Esophagus (tissue), 2 donors: ENCODE results near the gene WDR89. TPM values are rescaled to one million over a fixed set of nuclear protein-coding genes. Genes with fewer than 3 reads are reported as not detected.

Source experiments
- H3K27ac ChIP-seq, 2 donors: one replicate each; pipeline ENCODE4 v1.5.1; 2013; ENCODE audit warnings: low read depth in 2 of 2, mild to moderate bottlenecking in 2 of 2, inconsistent platforms in 1 of 2, low read length in 1 of 2, moderate library complexity in 1 of 2
- H3K27me3 ChIP-seq, 2 donors: one replicate each; pipeline ENCODE4 v1.6.1; 2013; ENCODE audit warnings: low read length in 2 of 2, control low read depth in 1 of 2, mild to moderate bottlenecking in 1 of 2; ENCODE audit not compliant: insufficient read depth in 2 of 2, control insufficient read depth in 1 of 2
- H3K36me3 ChIP-seq, 2 donors: one replicate each; pipeline ENCODE4 v1.6.1; 2013; ENCODE audit warnings: low read length in 1 of 2; ENCODE audit not compliant: control insufficient read depth in 2 of 2, insufficient read depth in 2 of 2
- H3K4me1 ChIP-seq, 2 donors: one replicate each; pipeline ENCODE4 v1.6.1; 2013; ENCODE audit warnings: low read length in 1 of 2; ENCODE audit not compliant: control insufficient read depth in 2 of 2, insufficient read depth in 2 of 2
- H3K4me3 ChIP-seq, 2 donors: one replicate each; pipeline ENCODE4 v1.5.1; 2013; ENCODE audit warnings: low read length in 2 of 2, mild to moderate bottlenecking in 2 of 2, low read depth in 1 of 2, moderate library complexity in 1 of 2
- H3K9me3 ChIP-seq, 2 donors: one replicate each; pipeline ENCODE4 v1.6.1; 2013; ENCODE audit warnings: mild to moderate bottlenecking in 2 of 2, low read depth in 1 of 2, low read length in 1 of 2, moderate library complexity in 1 of 2; ENCODE audit not compliant: control insufficient read depth in 2 of 2, insufficient read depth in 1 of 2
- WGBS, 2 donors: extraction: QIAGEN DNeasy Blood & Tissue Kit; methylation state at CpG; one replicate each; pipeline ENCODE4 v1.1.7; 2013; 5-methylcytosine and 5-hydroxymethylcytosine counted together
- polyA plus RNA-seq, 2 donors: library from polyadenylated mRNA; stranded (reverse); fragments of 200-250 nt; gene quantifications; one replicate each; pipeline ENCODE4 v1.2.3, GENCODE V29; 2013
- donor health status: healthy with polysubstance abuse.
- donor health status: Bipolar disorder and iron deficiency.

The WDR89 gene
- polyA plus RNA-seq, 2 donors = 3.5 to 3.6 TPM

- Histone ChIP-seq H3K4me3 (no peak overlapping the region), H3K27me3 (no peaks in the 10 kb centered on the region), H3K4me1 (no peaks in the 10 kb centered on the region), H3K9me3 (no peaks in the 10 kb centered on the region), H3K27ac (no peak overlapping the region), H3K36me3 (no peaks in the 10 kb centered on the region)
- WGBS, 2 donors = 66 to 72% methylated on average over 4 of the region's 4 CpGs
These were observed 68.1 kb downstream of the WDR89 start for GRCh38 chr14:63573581-63573980.

DNA sequence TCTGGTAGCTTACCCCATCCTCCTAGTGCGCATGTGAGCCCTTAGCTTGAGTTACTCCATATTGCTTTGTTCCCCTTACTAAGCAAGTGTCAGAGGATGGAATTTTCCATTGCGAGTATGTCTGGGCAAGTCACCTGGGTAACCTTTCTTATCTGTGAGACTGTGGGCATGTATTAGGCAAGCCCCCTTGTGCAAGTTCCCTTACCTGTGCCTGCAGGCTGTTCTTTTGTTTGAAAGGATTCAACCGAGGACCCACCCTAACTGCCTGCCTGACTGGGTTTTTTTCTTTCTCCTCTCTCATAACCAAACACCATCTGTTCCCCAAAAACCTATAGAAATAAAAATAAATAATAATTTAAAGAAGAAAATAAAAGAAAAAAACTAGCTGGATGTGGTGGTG is 76.2 kb downstream of the WDR89 start:
- no peaks in the 10 kb centered on the region for H3K27me3 ChIP-seq
- 71 to 73% methylated on average over 3 of the region's 3 CpGs for WGBS, 2 donors
- H3K4me3 ChIP-seq = no peak overlapping the region
- H3K9me3 ChIP-seq = no peaks in the 10 kb centered on the region
- H3K27ac ChIP-seq = no peak overlapping the region
- H3K36me3 ChIP-seq = no peaks in the 10 kb centered on the region
- no peaks in the 10 kb centered on the region for H3K4me1 ChIP-seq

GRCh38 chr14:63564318-63564717 is 77.4 kb downstream of the WDR89 start:
- Histone ChIP-seq H3K27me3 (no peaks in the 10 kb centered on the region), H3K27ac (no peak overlapping the region), H3K9me3 (no peaks in the 10 kb centered on the region), H3K4me3 (no peak overlapping the region), H3K36me3 (no peaks in the 10 kb centered on the region), H3K4me1 (no peaks in the 10 kb centered on the region)
- WGBS, 2 donors = 32 to 34% methylated on average over 1 of the region's 1 CpG

- Histone ChIP-seq H3K4me1 (no peaks in the 10 kb centered on the region), H3K27ac (no peak overlapping the region), H3K9me3 (no peaks in the 10 kb centered on the region), H3K4me3 (no peak overlapping the region), H3K27me3 (no peaks in the 10 kb centered on the region), H3K36me3 (no peaks in the 10 kb centered on the region)
- 71 to 79% methylated on average over 7 of the region's 7 CpGs for WGBS, 2 donors
These were observed 78.2 kb downstream of the WDR89 start for GRCh38 chr14:63563370-63564026.

DNA sequence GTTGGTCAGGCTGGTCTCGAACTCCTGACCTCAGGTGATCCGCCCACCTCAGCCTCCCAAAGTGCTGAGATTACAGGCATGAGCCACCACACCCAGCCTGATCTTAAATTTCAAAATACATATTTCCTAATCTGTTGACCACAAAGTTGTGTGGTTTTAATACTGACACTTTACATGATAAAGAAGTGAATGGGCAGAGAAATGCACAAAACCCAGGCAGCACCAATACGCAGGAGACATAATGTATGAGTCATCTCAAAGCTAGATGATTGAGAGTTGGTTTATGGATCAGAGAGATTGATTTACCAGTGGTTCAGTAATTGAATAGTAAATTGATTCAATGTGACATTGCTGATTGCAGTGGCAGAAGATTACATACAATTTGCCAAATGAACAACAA is 79.3 kb downstream of the WDR89 start:
- WGBS, 2 donors = 81 to 86% methylated on average over 3 of the region's 3 CpGs
- no peaks in the 10 kb centered on the region for H3K36me3 ChIP-seq
- no peak overlapping the region for H3K4me3 ChIP-seq
- no peaks in the 10 kb centered on the region for H3K27me3 ChIP-seq
- H3K27ac ChIP-seq = no peak overlapping the region
- no peaks in the 10 kb centered on the region for H3K4me1 ChIP-seq
- H3K9me3 ChIP-seq = no peaks in the 10 kb centered on the region

- Histone ChIP-seq H3K27me3 (no peaks in the 10 kb centered on the region), H3K4me1 (no peaks in the 10 kb centered on the region), H3K27ac (no peak overlapping the region), H3K9me3 (no peaks in the 10 kb centered on the region), H3K4me3 (no peak overlapping the region), H3K36me3 (no peaks in the 10 kb centered on the region)
- WGBS, 2 donors = 82% methylated on average over 7 of the region's 7 CpGs
These were observed 86.1 kb downstream of the WDR89 start for GRCh38 chr14:63555572-63555971.

DNA sequence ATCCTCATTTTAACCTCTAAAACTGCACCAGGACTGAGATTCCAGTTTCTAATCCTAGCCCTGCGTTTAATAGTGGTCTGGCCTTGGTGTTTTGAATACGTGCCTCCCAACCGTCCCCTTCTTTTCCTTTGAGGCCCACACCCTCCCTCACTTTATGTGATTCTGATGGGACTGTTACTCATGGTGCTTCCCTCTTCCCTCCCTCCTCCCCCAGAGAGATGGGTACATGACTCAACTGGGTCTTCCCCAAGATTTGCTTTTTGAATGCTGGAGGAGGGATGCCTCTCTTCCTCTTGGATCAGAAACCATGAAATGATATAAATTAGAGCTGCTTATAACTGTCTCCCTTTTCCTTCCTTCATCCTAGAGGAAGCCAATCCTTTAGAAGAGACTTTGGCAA is 90.3 kb downstream of the WDR89 start:
- 54 to 71% methylated on average over 3 of the region's 3 CpGs for WGBS, 2 donors
- H3K9me3 ChIP-seq = no peaks in the 10 kb centered on the region
- no peaks in the 10 kb centered on the region for H3K36me3 ChIP-seq
- H3K27ac ChIP-seq = no peak overlapping the region
- H3K27me3 ChIP-seq = no peaks in the 10 kb centered on the region
- H3K4me1 ChIP-seq = no peaks in the 10 kb centered on the region
- no peak overlapping the region for H3K4me3 ChIP-seq

GRCh38 chr14:63547798-63548335 is 93.8 kb downstream of the WDR89 start:
- H3K27ac ChIP-seq = no peak overlapping the region
- H3K9me3 ChIP-seq = no peaks in the 10 kb centered on the region
- no peak overlapping the region for H3K4me3 ChIP-seq
- 63 to 71% methylated on average over 8 of the region's 8 CpGs for WGBS, 2 donors
- H3K27me3 ChIP-seq = no peaks in the 10 kb centered on the region
- no peaks in the 10 kb centered on the region for H3K4me1 ChIP-seq
- H3K36me3 ChIP-seq = no peaks in the 10 kb centered on the region
